Neural cell (in vitro differentiated cells): ENCODE data around the gene CELA3B.

Experiments
- CTCF ChIP-seq: fragments of 450-650 bp; IDR thresholded peaks from 2 replicates; pipeline ENCODE4 v1.5.1; 2014; ENCODE audit warnings: antibody characterized with exemption, mild to moderate bottlenecking, moderate library complexity; ENCODE audit not compliant: poor library complexity, severe bottlenecking
- POLR2AphosphoS5 ChIP-seq: IDR thresholded peaks from 2 replicates; pipeline ENCODE4 v1.6.1; 2012

- TF ChIP-seq CTCF = no peak
- TF ChIP-seq POLR2AphosphoS5 = no peak
These were observed 47.9 kb downstream of the CELA3B start for GRCh38 chr1:22024485-22025367.
